Renal cortical epithelial cell (primary cell): ENCODE measurements around the gene SLC36A3. TPM values are rescaled to one million over a fixed set of nuclear protein-coding genes. Genes with fewer than 3 reads are reported as not detected.
"Not testable (repeated sequence)": the region's sequence is repeated elsewhere in the genome, so short reads cannot be mapped to it uniquely, and the experiment has no call there.

Experiments
- DNase-seq: peaks from one replicate; pipeline ENCODE4 v3.0.0-alpha.2; 2011; ENCODE audit warnings: low read depth
- total RNA-seq: library from RNA; depleted of rRNA; stranded (reverse); fragments of >200 nt; gene quantifications from 2 replicates; pipeline ENCODE4 v1.2.3, GENCODE V29; 2014

SLC36A3 gene
- total RNA-seq, 1 donor from 2014 or later = not detected

DNA sequence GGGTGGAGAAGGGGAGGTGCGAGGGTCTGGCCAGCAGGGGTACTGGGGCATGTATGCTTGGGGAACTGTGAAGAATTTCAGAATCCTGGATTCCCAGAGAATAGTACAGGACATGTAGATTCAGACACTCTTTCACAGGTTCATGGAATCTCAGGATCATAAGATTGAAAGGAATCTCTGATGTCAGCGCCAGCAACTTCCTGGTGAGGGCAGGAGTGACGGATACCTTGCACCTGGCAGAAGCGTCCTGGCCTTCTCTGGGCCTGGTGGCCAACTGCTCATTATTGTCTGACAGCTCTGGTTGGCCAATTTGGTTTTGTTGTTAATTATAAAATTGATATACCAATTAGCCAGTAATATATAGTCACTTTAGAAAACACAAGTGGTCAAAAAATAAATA is 43.6 kb downstream of the SLC36A3 start:
- no peak for DNase-seq

GRCh38 chr5:151258816-151259215 is 44.8 kb downstream of the SLC36A3 start:
- DNase-seq = no peak

DNA sequence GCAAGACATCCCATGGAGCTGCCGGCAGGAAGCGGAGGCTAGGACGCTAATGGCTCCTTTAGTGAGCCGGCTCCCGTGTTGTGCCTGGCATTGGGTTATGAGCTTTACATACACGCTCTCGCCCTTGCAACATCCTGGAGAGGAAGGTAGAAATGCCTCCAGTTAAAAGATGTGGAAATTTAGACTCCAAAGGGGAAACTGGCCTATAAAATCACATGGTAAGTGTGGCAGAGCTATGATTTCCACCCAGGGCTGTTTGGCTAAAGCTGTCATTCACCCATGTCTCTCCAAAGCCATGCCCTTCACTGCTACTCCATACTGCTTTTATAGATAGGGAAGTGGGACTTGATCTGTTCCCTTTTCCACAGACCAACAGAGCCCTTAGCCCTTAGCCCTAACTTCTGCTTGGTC is 45.4 kb downstream of the SLC36A3 start:
- no peak for DNase-seq

DNA sequence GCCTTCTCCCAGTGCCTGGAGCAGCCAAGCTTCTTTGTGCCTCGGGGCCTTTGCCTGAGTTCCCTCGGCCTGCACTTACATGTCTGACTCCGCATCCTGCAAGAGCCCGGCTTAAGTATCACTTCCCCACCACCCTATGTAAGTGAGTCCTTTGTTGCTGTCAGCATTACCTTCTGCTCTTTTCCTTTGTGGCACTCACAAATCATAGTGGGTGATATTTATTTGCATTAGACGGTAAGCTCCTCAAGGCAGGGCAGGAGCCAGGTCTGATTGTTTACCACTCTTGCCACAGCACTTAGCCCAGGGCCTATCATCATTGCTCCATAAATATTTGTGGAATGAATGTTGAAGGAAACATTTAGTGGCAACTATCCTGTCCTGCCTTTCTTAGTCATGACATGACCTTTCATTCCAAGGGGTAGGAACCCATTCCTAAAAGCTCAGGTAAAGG is 45.8 kb downstream of the SLC36A3 start:
- peak; percentile 41 for DNase-seq

GRCh38 chr5:151255621-151256286 is 47.8 kb downstream of the SLC36A3 start:
- no peak for DNase-seq

GRCh38 chr5:151254990-151255389 is 48.6 kb downstream of the SLC36A3 start:
- not testable (repeated sequence) for DNase-seq

GRCh38 chr5:151254556-151254955 is 49.0 kb downstream of the SLC36A3 start:
- DNase-seq = no peak

DNA sequence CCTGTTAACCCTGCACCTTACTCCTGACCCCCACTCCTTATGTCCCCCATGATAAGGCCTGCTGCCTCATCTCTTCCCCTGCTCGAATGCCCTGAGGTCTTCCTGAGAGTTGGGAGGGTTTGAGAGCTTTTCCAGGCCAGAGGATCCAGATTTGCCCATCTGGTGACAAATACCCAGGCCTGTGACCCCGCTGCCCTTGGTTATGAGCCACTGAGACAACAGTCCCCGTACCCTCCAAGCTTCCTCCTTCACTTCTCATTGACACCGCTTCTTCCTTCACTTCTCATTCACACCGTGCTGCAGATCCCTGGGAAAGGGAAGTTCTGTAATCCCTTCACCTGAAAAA is 50.0 kb downstream of the SLC36A3 start:
- no peak for DNase-seq

GRCh38 chr5:151252762-151253604 is 50.6 kb downstream of the SLC36A3 start, which contains the start of gene GM2A:
TSS of gene GM2A (plus strand) at chr5:151253185. CDS start at chr5:151253217, 32 bp downstream.
- peak; percentile 99 for DNase-seq

GRCh38 chr5:151251621-151252020 is 51.9 kb downstream of the SLC36A3 start:
- no peak for DNase-seq

GRCh38 chr5:151251001-151251551 is 52.5 kb downstream of the SLC36A3 start:
- DNase-seq = no peak

GRCh38 chr5:151250346-151251000 is 53.1 kb downstream of the SLC36A3 start:
- no peak for DNase-seq

GRCh38 chr5:151249281-151249680 is 54.3 kb downstream of the SLC36A3 start:
- no peak for DNase-seq

DNA sequence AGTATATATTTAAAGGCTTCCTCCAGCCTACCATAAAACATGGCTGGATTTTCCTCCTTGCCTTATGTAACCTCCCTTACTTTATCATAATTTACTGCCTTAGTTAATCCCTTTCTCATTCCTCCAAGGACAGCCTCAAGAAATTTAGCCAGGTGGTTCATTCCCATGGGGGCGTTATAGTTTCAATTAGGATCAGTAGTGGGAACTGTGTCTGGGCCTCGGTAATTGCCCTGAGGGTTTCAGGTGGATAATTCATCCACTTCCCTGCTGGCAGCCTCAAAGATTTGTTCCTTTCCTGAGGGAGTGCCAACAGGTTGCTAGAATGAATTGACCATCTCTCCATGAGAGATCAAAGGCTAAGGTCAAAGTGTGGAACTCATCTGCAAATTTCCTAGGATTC is 54.9 kb downstream of the SLC36A3 start:
- no peak for DNase-seq

DNA sequence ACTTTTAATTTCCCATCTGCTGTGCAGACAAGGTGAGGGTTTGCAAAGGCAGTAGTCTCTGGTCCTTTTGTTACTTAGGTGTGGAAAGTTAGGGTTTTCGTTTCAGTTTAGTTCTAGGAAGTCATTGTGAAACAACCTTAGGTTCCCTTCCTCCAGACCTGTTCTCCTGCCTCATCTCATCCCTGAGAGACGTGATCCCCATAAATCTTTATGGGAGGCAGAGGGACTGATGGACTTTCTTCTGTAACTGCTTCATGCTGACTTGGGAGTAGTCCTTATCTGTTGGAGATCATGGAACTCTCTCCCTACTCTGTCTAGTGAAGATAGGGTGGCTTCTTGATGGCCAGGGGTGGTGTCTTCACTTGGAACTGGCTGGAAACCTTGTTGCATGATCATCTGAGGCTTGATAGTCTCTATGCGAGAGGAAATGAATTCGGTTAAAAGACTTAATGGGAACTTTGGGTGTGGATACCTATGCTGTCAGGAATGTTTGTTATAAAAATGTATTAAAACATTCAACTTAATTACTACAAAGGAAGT is 57.8 kb downstream of the SLC36A3 start:
- no peak for DNase-seq

- DNase-seq = no peak
These were observed 59.4 kb downstream of the SLC36A3 start for GRCh38 chr5:151244206-151244605.

GRCh38 chr5:151243564-151243963 is 60.0 kb downstream of the SLC36A3 start:
- DNase-seq = no peak

GRCh38 chr5:151243127-151243526 is 60.4 kb downstream of the SLC36A3 start:
- DNase-seq = no peak

DNA sequence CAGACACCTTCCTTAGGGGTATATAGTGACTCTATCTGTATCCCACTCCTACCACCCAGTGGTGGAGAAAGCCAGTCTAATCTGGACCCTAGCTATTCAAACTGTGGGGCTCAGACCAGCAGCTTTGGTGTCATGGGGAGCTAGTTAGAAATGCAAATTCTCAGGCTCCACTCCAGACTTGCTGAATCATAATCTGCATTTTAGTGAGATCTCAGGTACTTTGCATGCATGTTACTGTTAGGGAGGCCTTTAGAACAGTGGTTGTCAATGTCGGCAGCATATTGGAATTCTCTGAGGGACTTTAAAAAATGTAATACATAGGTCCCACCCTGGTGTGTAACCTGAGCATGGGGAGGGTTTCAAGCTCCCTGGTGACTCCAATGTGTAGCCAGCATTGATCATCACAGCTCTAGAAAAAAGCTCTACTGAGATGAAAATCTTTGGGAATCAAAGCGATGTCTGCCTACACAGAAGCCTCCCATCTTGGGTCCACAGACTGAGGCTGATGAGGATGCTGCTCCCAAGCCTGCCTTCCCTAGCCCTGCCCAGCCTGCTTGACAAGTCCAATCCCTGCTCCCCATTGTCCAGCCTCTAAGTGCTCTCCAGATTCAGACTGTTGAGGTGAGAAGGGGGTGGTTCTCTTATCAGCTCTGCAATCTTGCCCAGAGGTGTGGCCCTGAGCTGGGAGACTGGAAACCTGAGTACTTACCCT is 62.5 kb downstream of the SLC36A3 start:
- no peak for DNase-seq

DNA sequence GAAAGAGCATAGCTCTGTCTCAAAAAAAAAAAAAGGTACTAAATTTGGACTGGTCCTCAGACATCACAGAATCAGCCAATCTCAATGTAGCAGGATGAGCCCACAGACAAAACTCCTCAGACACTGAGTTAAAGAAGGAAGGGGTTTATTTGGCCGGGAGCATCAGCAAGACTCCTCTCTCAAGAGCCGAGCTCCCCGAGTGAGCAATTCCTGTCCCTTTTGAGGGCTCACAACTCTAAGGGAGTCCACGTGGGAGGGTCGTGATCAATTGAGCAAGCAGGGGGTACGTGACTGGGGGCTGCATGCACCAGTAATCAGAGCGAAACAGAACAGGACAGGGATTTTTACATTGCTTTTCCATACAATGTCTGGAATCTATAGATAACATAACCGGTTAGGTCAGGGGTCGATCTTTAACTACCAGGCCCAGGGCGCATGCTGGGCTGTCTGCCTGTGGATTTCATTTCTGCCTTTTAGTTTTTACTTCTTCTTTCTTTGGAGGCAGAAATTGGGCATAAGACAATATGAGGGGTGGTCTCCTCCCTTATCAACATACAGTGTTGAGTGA is 63.2 kb downstream of the SLC36A3 start:
- DNase-seq = not testable (repeated sequence)
